KOPT-K1 (cell line): Measurements from ENCODE around the gene ZNF74.
"Not testable (repeated sequence)": the region's sequence is repeated elsewhere in the genome, so short reads cannot be mapped to it uniquely, and the experiment has no call there.

Experiments used
- H3K27ac ChIP-seq: fragments of 200-600 bp; sonication (generic); 2 replicates; pipeline ENCODE4 v1.5.1; 2016; ENCODE audit warnings: antibody characterized with exemption, mild to moderate bottlenecking, low read depth, low read length; ENCODE audit not compliant: poor library complexity, severe bottlenecking
- H3K36me3 ChIP-seq: fragments of 200-600 bp; sonication (generic); 2 replicates; pipeline ENCODE4 v1.5.1; 2017; ENCODE audit warnings: antibody characterized with exemption, mild to moderate bottlenecking, low read length, moderate library complexity; ENCODE audit not compliant: insufficient read depth
- H3K9me3 ChIP-seq: fragments of 200-600 bp; sonication (generic); 2 replicates; pipeline ENCODE4 v1.5.1; 2017; ENCODE audit warnings: antibody characterized with exemption, low read length, mild to moderate bottlenecking; ENCODE audit not compliant: insufficient read depth, poor library complexity, severe bottlenecking

ZNF74 gene

GRCh38 chr22:20415699-20416098, 21.7 kb downstream of the ZNF74 start:
- not testable (repeated sequence) for H3K9me3 ChIP-seq

GRCh38 chr22:20418211-20418788, 24.3 kb downstream of the ZNF74 start:
- no peaks in the 10 kb centered on the region for H3K9me3 ChIP-seq
- H3K36me3 ChIP-seq = no peaks in the 10 kb centered on the region
- H3K27ac ChIP-seq = no peak overlapping the region

More at GRCh38 chr22:20415699-20416098, 21.7 kb downstream of the ZNF74 start:
- H3K27ac ChIP-seq, H3K36me3 ChIP-seq: not testable (repeated sequence)

GRCh38 chr22:20419664-20419951, 25.7 kb downstream of the ZNF74 start:
- Histone ChIP-seq H3K9me3 (no peaks in the 10 kb centered on the region), H3K27ac (no peak overlapping the region), H3K36me3 (no peaks in the 10 kb centered on the region)

GRCh38 chr22:20420157-20420842, 26.3 kb downstream of the ZNF74 start:
- H3K27ac ChIP-seq = no peak overlapping the region

GRCh38 chr22:20421507-20421874, 27.5 kb downstream of the ZNF74 start:
- Histone ChIP-seq H3K36me3 (no peaks in the 10 kb centered on the region), H3K9me3 (no peaks in the 10 kb centered on the region)

More at GRCh38 chr22:20420157-20420842, 26.3 kb downstream of the ZNF74 start:
- H3K9me3 ChIP-seq = no peaks in the 10 kb centered on the region
- H3K36me3 ChIP-seq = no peaks in the 10 kb centered on the region

GRCh38 chr22:20422271-20423007, 28.5 kb downstream of the ZNF74 start:
- H3K27ac ChIP-seq = peak overlapping the region; percentile 9
- no peaks in the 10 kb centered on the region for H3K36me3 ChIP-seq
- no peaks in the 10 kb centered on the region for H3K9me3 ChIP-seq

More at GRCh38 chr22:20421507-20421874, 27.5 kb downstream of the ZNF74 start:
- no peak overlapping the region for H3K27ac ChIP-seq

GRCh38 chr22:20423008-20423905, 29.3 kb downstream of the ZNF74 start:
- H3K27ac ChIP-seq = no peak overlapping the region

GRCh38 chr22:20423906-20424551, 30.1 kb downstream of the ZNF74 start:
- Histone ChIP-seq H3K36me3 (no peaks in the 10 kb centered on the region), H3K9me3 (no peaks in the 10 kb centered on the region), H3K27ac (no peak overlapping the region)

More at GRCh38 chr22:20423008-20423905, 29.3 kb downstream of the ZNF74 start:
- Histone ChIP-seq H3K36me3 (no peaks in the 10 kb centered on the region), H3K9me3 (no peaks in the 10 kb centered on the region)

- H3K27ac ChIP-seq = no peak overlapping the region
- no peaks in the 10 kb centered on the region for H3K9me3 ChIP-seq
- H3K36me3 ChIP-seq = no peaks in the 10 kb centered on the region
Observed at GRCh38 chr22:20424568-20424931, 30.6 kb downstream of the ZNF74 start.

GRCh38 chr22:20424932-20425565, 31.1 kb downstream of the ZNF74 start:
- Histone ChIP-seq H3K27ac (no peak overlapping the region), H3K36me3 (no peaks in the 10 kb centered on the region), H3K9me3 (no peaks in the 10 kb centered on the region)

- Histone ChIP-seq H3K27ac (no peak overlapping the region), H3K36me3 (no peaks in the 10 kb centered on the region), H3K9me3 (no peaks in the 10 kb centered on the region)
Observed at GRCh38 chr22:20425566-20426258, 31.8 kb downstream of the ZNF74 start.

GRCh38 chr22:20426259-20426615, 32.3 kb downstream of the ZNF74 start:
- Histone ChIP-seq H3K27ac (no peak overlapping the region), H3K9me3 (no peaks in the 10 kb centered on the region), H3K36me3 (no peaks in the 10 kb centered on the region)

- no peaks in the 10 kb centered on the region for H3K36me3 ChIP-seq
- H3K9me3 ChIP-seq = no peaks in the 10 kb centered on the region
- no peak overlapping the region for H3K27ac ChIP-seq
Observed at GRCh38 chr22:20427104-20427944, 33.4 kb downstream of the ZNF74 start.
